NCI-H82 (cell line): ENCODE data around the gene DDIT4.

Experiments
- DNase-seq: peaks from one replicate; lab custom pipeline; 2025; lab: John Stamatoyannopoulos, UW

The DDIT4 gene

GRCh38 chr10:72316748-72317435 is 43.2 kb downstream of the DDIT4 start:
- DNase-seq: no peak

DNA sequence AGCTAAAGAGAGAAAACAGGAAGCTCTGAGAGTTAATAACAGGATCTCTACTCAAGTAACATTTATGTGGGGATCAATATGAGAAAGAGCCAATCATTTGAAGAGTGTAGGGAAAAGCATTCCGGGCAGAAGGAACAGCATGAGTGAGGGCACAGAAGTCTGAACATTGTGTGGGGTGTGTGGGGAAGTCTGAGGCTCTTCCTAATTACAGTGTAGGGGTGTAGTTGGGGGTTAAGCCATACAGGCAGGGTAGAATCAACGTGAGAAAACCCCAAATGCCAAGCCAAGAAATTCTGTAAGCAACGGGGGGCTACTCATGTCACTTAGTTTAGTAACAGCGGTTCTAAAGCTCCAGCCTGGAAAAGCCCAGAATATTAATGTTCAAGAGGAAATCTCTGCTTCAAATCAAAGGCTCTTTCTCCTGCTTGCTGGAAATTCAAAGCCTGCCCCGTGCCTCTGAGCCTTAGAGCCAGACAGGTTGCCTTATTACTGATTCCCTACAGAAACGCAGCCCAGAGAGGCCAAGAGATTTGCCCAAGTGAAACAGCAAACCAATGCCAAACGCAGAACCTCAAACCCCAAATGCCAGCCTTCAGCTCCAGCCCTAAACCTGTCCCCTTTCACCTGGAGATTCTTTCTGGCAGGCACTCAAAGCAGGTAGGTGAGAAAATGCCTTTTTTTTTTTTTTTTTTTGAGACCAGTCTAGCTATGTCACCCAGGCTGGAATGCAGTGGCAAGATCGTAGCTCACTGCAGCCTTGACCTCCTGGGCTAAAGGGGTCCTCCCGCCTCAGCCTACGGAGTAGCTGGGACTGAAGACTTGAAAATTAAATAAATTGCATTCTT is 44.9 kb downstream of the DDIT4 start:
- DNase-seq: no peak

- peak; percentile 86 for DNase-seq
Observed at GRCh38 chr10:72319416-72320254, 45.9 kb downstream of the DDIT4 start.

- DNase-seq: peak; percentile 97
Observed at GRCh38 chr10:72320676-72321247, 47.0 kb downstream of the DDIT4 start.

- DNase-seq: peak; percentile 54
Observed at GRCh38 chr10:72321248-72322029, 47.7 kb downstream of the DDIT4 start.

DNA sequence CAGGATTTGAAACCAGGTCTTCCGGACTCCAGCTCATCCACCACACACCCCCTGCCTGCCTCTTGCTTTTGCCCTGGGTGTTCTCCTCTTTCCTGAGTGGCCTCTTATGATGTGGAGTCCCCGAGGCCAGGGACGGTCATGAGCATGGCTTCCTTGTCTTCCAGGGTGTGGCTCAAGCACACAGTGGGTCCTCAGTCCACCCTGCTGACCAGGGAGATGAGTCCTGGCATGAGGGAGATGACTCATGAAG is 48.2 kb downstream of the DDIT4 start:
- no peak for DNase-seq

- DNase-seq: no peak
Observed at GRCh38 chr10:72322280-72323058, 48.7 kb downstream of the DDIT4 start.

DNA sequence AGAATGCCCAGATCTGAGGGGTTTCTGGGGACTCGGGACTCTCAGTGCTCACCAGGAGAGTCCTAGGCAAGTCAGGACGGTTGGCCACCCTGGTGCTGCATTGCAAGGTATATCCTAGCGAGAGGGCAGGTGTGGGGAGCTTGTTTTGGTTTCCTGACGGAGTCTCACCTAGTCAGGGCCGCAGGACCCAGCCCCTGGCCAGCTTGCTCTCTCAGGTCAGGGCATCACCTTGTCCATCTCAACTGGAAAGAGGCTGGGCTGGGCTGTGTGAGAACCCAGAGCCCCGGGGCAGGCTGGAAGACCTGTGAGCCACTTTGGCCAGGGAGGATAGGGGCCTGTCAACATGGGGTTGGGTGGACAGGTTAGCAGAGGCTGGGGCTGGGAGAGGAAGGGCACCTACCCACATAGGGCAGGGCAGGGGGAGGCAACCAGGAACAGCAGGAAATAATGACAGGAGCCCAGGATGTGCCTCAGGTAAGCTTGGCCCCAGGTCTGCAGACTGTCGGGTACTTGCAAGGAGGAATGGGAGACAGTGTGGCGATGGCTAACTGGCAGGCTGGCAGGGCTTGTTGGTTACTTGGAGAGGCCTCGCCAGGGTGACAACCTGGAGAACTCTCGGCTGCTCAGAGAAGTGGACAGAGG is 49.5 kb downstream of the DDIT4 start:
- DNase-seq: no peak

GRCh38 chr10:72323771-72324191 is 50.1 kb downstream of the DDIT4 start:
- no peak for DNase-seq
